ENCODE data around the gene STAMBPL1.
A peak's percentile ranks its signal among the peaks of the same experiment; 100 is the strongest.

The STAMBPL1 gene

GRCh38 chr10:88936656-88937055, 56.6 kb downstream of the STAMBPL1 start:
- H3K4me3 ChIP-seq (ENCODE audit: low read length), result no peak overlapping the region
- no peak for DNase-seq (ENCODE audit: low read depth, low spot score)

DNA sequence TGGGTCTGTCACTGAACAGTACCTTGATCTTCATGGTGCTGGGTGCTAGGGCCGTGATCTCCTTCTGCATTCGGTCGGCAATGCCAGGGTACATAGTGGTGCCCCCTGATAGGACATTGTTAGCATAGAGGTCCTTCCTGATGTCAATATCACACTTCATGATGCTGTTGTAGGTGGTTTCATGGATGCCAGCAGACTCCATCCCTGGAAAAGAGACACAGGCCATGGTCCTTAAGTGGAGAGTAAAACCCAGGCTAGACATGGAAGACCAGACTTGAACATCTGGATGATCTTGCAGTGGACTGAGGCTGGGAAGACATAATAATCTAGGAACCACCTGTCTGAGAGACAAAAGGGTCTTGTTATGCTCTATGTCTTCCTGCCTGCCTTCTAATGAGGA, 58.0 kb downstream of the STAMBPL1 start:
- no peak overlapping the region for H3K4me3 ChIP-seq (ENCODE audit: low read length)
- no peak for DNase-seq (ENCODE audit: low read depth, low spot score)

- H3K4me3 ChIP-seq (ENCODE audit: low read length), result no peak overlapping the region
- no peak for DNase-seq (ENCODE audit: low read depth, low spot score)
Observed at GRCh38 chr10:88938938-88939337, 58.9 kb downstream of the STAMBPL1 start.

DNA sequence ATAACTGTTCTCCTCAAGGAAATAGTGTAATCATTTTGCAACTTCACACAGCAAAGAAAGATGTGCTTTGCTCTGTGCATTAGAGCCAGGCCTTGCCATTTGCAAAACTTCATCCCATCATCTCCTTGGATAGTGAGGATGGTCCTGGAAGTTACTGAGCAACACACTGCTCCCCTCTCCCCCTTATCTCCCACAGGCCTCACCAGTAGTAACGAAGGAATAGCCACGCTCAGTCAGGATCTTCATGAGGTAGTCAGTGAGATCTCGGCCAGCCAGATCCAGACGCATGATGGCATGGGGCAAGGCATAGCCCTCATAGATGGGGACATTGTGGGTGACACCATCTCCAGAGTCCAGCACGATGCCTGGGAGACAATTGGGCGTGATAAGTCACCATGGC, 61.0 kb downstream of the STAMBPL1 start:
- no peak overlapping the region for H3K4me3 ChIP-seq (ENCODE audit: low read length)
- DNase-seq (ENCODE audit: low read depth, low spot score), result no peak

DNA sequence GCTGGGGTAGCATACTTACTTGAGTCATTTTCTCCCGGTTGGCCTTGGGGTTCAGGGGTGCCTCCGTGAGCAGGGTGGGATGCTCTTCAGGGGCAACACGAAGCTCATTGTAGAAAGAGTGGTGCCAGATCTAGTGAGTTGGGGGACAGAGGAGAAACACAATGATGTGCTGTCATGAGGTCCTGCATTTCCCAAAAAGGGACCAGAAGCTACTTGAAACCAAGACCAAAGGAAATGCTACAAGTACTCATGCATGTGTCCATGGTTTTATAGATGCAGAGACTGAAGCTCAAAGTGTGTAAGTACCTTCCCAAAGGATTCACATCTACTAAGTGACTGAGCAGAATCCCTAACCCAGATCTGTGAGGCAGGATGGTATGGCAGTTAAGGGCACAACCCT, 63.7 kb downstream of the STAMBPL1 start:
- no peak for DNase-seq (ENCODE audit: low read depth, low spot score)
- H3K4me3 ChIP-seq (ENCODE audit: low read length), result no peak overlapping the region

DNA sequence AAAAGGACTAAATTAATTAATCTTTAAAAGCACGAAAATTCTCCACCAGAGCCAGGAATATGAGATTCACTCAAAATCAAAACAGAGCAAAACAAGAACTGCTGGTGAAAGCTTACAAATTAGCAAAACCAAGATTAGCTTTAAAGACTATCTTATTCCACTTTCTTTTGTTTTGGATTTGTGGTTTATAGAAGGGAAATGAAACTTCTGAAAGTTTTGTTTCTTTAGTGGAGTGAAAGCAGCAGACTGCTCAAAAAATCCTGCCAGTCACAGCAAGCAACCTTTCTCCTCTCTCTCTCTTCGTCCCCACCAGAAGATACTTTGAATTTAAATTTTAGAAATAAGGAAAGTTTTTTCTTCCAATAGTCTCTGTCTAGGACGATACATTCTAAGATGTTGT, 64.8 kb downstream of the STAMBPL1 start:
- no peak for DNase-seq (ENCODE audit: low read depth, low spot score)
- H3K4me3 ChIP-seq (ENCODE audit: low read length), result no peak overlapping the region

DNA sequence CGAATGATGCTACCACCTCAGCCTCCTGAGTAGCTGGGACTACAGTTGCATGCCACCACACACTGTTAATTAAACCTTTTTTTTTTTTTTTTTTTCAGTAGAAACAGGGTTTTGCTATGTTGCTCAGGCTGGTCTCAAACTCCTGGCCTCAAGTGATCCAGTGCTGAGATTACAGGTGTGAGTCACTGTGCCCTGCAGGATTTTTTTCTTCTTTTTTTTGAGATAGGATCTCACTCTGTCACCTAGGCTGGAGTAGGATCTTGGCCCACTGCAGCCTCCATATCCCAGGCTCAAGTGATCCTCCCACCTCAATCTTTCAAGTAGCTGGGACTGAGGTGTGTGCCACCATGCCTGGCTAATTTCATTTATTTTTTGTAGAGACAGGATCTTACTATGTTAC, 66.2 kb downstream of the STAMBPL1 start:
- DNase-seq (ENCODE audit: low read depth, low spot score), result no peak
- no peak overlapping the region for H3K4me3 ChIP-seq (ENCODE audit: low read length)

GRCh38 chr10:88946965-88947590, 67.0 kb downstream of the STAMBPL1 start:
- DNase-seq (ENCODE audit: low read depth, low spot score), result no peak

GRCh38 chr10:88949051-88949450, 69.0 kb downstream of the STAMBPL1 start:
- H3K4me3 ChIP-seq (ENCODE audit: low read length), result no peak overlapping the region
- no peak for DNase-seq (ENCODE audit: low read depth, low spot score)

More at GRCh38 chr10:88946965-88947590, 67.0 kb downstream of the STAMBPL1 start:
- no peak overlapping the region for H3K4me3 ChIP-seq (ENCODE audit: low read length)

GRCh38 chr10:88949912-88950837, 70.1 kb downstream of the STAMBPL1 start:
- H3K4me3 ChIP-seq (ENCODE audit: low read length), result no peak overlapping the region
- DNase-seq (ENCODE audit: low read depth, low spot score), result peak; percentile 31

- H3K4me3 ChIP-seq (ENCODE audit: low read length), result peak within 1 kb of the TSS; percentile 20
- no peak for DNase-seq (ENCODE audit: low read depth, low spot score)
Observed at GRCh38 chr10:88952647-88953111, 72.6 kb downstream of the STAMBPL1 start, which contains the start of gene ACTA2. ACTA2 (minus strand) TSS chr10:88952773; CDS start chr10:88948930, 3,843 bp downstream.

DNA sequence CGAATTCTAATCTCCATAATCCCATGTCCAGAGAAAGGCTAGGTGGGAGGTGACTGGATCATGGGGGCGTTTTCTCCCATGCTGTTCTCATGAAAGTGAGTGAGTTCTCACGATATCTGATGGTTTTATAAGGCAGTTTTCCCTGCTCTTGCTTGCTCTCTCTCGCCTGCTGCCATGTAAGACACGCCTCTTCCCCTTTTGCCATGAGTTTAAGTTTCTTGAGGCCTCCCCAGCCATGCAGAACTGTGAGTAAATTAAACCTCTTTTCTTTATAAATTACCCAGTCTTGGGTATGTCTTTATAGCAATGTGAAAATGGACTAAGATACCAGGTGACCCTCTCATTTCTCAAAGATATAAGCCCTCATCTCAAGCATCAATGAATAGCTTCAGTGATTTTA, 73.6 kb downstream of the STAMBPL1 start:
- H3K4me3 ChIP-seq (ENCODE audit: low read length), result no peak overlapping the region
- no peak for DNase-seq (ENCODE audit: low read depth, low spot score)

DNA sequence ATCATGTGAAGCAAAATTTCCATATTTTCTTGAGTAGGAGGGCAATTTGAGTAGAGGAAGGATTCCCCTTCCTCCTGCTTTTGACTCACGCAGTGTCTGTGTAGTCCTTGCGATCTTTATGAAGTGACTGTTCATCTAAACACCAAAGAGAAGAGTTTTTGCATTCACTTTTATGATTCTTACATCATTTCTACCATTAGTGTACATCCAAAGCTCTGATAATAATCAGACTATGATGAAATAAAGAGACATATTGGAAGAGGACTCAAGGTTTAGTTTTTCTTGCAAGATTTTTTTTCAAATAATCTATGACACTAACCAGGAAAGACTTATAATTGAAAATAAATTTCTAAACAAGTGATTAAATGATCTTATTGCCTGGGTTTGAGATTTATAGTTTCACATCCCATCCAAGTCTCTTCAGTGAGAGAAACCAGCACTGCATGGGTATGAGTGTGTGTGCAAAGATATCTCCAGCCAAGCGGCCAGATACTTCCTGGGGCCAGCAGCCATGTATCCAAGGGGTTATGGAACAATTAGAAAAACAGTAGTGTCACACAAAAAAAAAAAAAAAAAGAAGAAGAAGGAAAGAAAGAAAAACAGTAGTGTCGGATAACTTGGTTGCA, 74.5 kb downstream of the STAMBPL1 start:
- DNase-seq (ENCODE audit: low read depth, low spot score), result no peak
- H3K4me3 ChIP-seq (ENCODE audit: low read length), result no peak overlapping the region

- no peak overlapping the region for H3K4me3 ChIP-seq (ENCODE audit: low read length)
- DNase-seq (ENCODE audit: low read depth, low spot score), result no peak
Observed at GRCh38 chr10:88957381-88957780, 77.3 kb downstream of the STAMBPL1 start.

GRCh38 chr10:88958721-88959120, 78.7 kb downstream of the STAMBPL1 start:
- no peak for DNase-seq (ENCODE audit: low read depth, low spot score)
- H3K4me3 ChIP-seq (ENCODE audit: low read length), result no peak overlapping the region

DNA sequence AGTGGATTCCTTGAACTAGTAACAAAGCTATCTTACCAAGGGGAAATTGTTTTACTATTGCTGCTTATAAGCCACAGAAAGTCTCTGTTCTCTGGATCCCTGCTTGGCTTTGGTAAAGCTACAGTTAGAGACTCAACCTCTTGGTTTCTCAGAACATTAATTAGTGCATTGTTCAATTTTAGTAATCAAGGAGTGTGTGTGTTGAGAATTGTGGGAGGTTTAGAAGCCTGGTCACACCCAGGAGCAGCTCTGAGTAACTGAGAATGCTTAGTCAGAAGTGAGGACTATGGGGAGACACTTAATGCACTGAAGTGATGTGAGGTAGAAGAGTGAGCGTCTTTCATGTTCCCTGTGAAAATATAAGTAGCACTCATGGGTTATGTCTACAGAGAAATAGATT, 80.8 kb downstream of the STAMBPL1 start:
- DNase-seq (ENCODE audit: low read depth, low spot score), result no peak
- H3K4me3 ChIP-seq (ENCODE audit: low read length), result no peak overlapping the region

GRCh38 chr10:88961266-88961665, 81.2 kb downstream of the STAMBPL1 start:
- H3K4me3 ChIP-seq (ENCODE audit: low read length), result no peak overlapping the region

GRCh38 chr10:88962336-88962735, 82.3 kb downstream of the STAMBPL1 start:
- no peak overlapping the region for H3K4me3 ChIP-seq (ENCODE audit: low read length)
- DNase-seq (ENCODE audit: low read depth, low spot score), result peak; percentile 84

More at GRCh38 chr10:88961266-88961665, 81.2 kb downstream of the STAMBPL1 start:
- DNase-seq (ENCODE audit: low read depth, low spot score), result no peak

- no peak overlapping the region for H3K4me3 ChIP-seq (ENCODE audit: low read length)
- DNase-seq (ENCODE audit: low read depth, low spot score), result no peak
Observed at GRCh38 chr10:88963318-88963717, 83.3 kb downstream of the STAMBPL1 start.

- DNase-seq (ENCODE audit: low read depth, low spot score), result no peak
- H3K4me3 ChIP-seq (ENCODE audit: low read length), result no peak overlapping the region
Observed at GRCh38 chr10:88964360-88964759, 84.3 kb downstream of the STAMBPL1 start.

Measured in Jurkat, Clone E6-1 (cell line).